ENCODE results near the gene NT5DC2.

DNA sequence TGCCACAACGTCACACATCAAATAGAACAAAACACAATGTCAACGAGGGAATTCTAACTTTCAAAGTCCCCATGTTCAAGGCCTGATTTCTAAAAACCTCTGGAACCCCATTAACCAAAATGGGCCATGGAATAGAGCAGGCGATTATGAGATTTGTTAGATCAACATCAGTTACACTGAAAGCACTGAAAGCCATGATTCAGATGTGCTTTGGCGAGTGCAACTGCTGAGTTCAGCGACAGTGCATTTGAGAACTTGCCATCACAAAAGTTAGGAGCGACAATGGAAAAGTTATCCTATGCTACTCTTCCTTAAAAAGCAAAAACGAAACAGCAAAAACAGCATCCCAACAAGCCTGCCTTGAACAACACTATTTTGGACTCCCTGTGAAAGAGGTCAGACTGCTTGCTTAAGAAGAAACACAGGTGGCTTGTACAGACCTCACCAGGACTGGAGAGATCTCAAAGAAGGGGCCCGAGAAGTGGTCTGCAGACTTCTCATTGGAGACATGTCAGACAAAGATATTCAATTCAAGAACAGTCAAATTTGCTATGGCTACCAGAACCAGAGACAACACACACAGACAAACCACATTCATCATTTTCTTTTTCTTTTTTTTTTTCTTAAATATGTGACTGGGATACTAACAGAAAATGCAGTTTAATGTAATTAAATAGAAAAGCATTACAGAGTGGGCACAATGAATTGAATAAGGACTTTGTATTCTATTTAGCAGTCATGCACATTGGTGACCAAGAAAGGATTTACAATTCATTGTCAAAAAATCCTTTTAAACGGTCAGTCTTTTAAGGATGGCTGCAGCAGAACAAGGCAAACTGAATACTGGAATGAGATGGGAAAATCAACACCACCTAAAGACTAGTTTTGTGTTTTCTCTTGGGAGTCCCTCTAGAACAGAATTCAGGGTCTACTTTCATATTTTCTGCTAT is 23.6 kb upstream of the NT5DC2 start:
- TF ChIP-seq CTCF (conservative IDR thresholded peaks at IDR 0.05): no peak
- no peak for TF ChIP-seq EZH2 (IDR thresholded peaks at IDR 0.05; ENCODE audit: low read depth)

All from PC-9 (cell line).